Stomach (tissue), 4 donors: ENCODE data around the gene CUEDC1.

Experiments used
- CTCF ChIP-seq, 7 experiments: fragments of 450-650 bp in 4 of 7; fragments of 200-600 bp in 3 of 7; sonication (generic) in 3 of 7; IDR thresholded peaks; one replicate each; pipeline ENCODE4 v1.5.1; 2016 to 2019; ENCODE audit warnings: antibody characterized with exemption in 7 of 7, control low read depth in 2 of 7, mild to moderate bottlenecking in 1 of 7
- EP300 ChIP-seq: sonication (generic); formaldehyde crosslinking; IDR thresholded peaks from one replicate; pipeline ENCODE4 v1.6.1; 2017; ENCODE audit warnings: antibody characterized with exemption

GRCh38 chr17:57877803-57878377 is 77.3 kb downstream of the CUEDC1 start:
- TF ChIP-seq EP300 (no peak), CTCF (IDR thresholded peaks at IDR 0.05) (no peak)
